BLaER1 treated with 17β-estradiol and CSF1 and Interleukin-3, amounts not matched to agents 10 nM and 100 nM (cell line): ENCODE measurements around the gene BCCIP.

Source experiments
- H3K27ac ChIP-seq, 11 experiments: shearing (Covaris generic); formaldehyde crosslinking; 2 replicates each; pipeline ENCODE4 v1.8.1; 2022
- H3K27me3 ChIP-seq, 11 experiments: shearing (Covaris generic); formaldehyde crosslinking; 2 replicates each; pipeline ENCODE4 v1.8.1; 2022
- H3K36me3 ChIP-seq, 11 experiments: shearing (Covaris generic); formaldehyde crosslinking; 2 replicates each; pipeline ENCODE4 v1.8.1; 2022
- H3K4me1 ChIP-seq, 10 experiments: shearing (Covaris generic); formaldehyde crosslinking; 2 replicates each; pipeline ENCODE4 v1.8.1; 2022
- H3K4me2 ChIP-seq, 11 experiments: shearing (Covaris generic); formaldehyde crosslinking; 2 replicates each; pipeline ENCODE4 v1.8.1; 2022
- H3K4me3 ChIP-seq, 10 experiments: shearing (Covaris generic); formaldehyde crosslinking; 2 replicates each; pipeline ENCODE4 v1.8.1; 2022
- H3K9ac ChIP-seq, 11 experiments: shearing (Covaris generic); formaldehyde crosslinking; 2 replicates each; pipeline ENCODE4 v1.8.1; 2022
- H3K9me3 ChIP-seq, 11 experiments: shearing (Covaris generic); formaldehyde crosslinking; replicated peaks in 1 of 11; 2 replicates each; pipeline ENCODE4 v1.8.1; 2022
- H4K20me1 ChIP-seq, 11 experiments: shearing (Covaris generic); formaldehyde crosslinking; 2 replicates each; pipeline ENCODE4 v1.8.1; 2022
- Cebpa-rat ChIP-seq, 11 experiments: shearing (Covaris generic); IDR thresholded peaks; 2 replicates each; pipeline ENCODE4 v1.8.1; 2022

The BCCIP gene

GRCh38 chr10:125852487-125852886, 29.1 kb downstream of the BCCIP start:
- Histone ChIP-seq H3K4me3 (no peak overlapping the region), H3K4me1 (no peaks in the 10 kb centered on the region), H3K4me2 (no peak overlapping the region), H3K36me3 (peaks cover 59 to 97% (median 76%) of the 10 kb centered on the region in 11 experiments), H3K27me3 (no peaks in the 10 kb centered on the region), H3K9ac (no peak overlapping the region), H4K20me1 (peaks cover 0 to 3% (median 0%) of the 10 kb centered on the region in 11 experiments; a peak in 1 of 22 replicates), H3K27ac (no peak overlapping the region), H3K9me3 (no peaks in the 10 kb centered on the region)
- TF ChIP-seq Cebpa-rat (IDR thresholded peaks at IDR 0.05) = no peak

GRCh38 chr10:125857185-125857760, 33.9 kb downstream of the BCCIP start:
- H3K27me3 ChIP-seq = no peaks in the 10 kb centered on the region
- no peak for TF ChIP-seq Cebpa-rat (IDR thresholded peaks at IDR 0.05)

GRCh38 chr10:125859128-125859817, 35.9 kb downstream of the BCCIP start:
- H3K9me3 ChIP-seq = no peaks in the 10 kb centered on the region
- no peaks in the 10 kb centered on the region for H4K20me1 ChIP-seq
- no peak overlapping the region for H3K27ac ChIP-seq
- H3K9ac ChIP-seq = no peak overlapping the region
- H3K36me3 ChIP-seq = peaks cover 21 to 91% (median 41%) of the 10 kb centered on the region in 11 experiments
- peaks cover 0 to 21% (median 5%) of the 10 kb centered on the region in 10 experiments; a peak in 10 of 20 replicates for H3K4me1 ChIP-seq
- no peaks in the 10 kb centered on the region for H3K27me3 ChIP-seq
- no peak overlapping the region for H3K4me2 ChIP-seq
- TF ChIP-seq Cebpa-rat (IDR thresholded peaks at IDR 0.05) = no peak
- no peak overlapping the region for H3K4me3 ChIP-seq

More at GRCh38 chr10:125857185-125857760, 33.9 kb downstream of the BCCIP start:
- H3K27ac ChIP-seq = no peak overlapping the region
- no peak overlapping the region for H3K4me3 ChIP-seq
- no peak overlapping the region for H3K4me2 ChIP-seq
- H3K9me3 ChIP-seq = no peaks in the 10 kb centered on the region
- H3K36me3 ChIP-seq = peaks cover 24 to 92% (median 47%) of the 10 kb centered on the region in 11 experiments
- no peak overlapping the region for H3K9ac ChIP-seq
- no peaks in the 10 kb centered on the region for H4K20me1 ChIP-seq
- peaks cover 0 to 18% (median 2%) of the 10 kb centered on the region in 10 experiments; a peak in 9 of 20 replicates for H3K4me1 ChIP-seq

GRCh38 chr10:125865120-125865519, 41.8 kb downstream of the BCCIP start:
- TF ChIP-seq Cebpa-rat (IDR thresholded peaks at IDR 0.05) = no peak
- Histone ChIP-seq H3K27me3 (no peaks in the 10 kb centered on the region), H3K4me3 (no peak overlapping the region), H3K9me3 (no peaks in the 10 kb centered on the region), H3K4me2 (peak overlapping the region in 8 of 11 experiments; percentile 12 to 70 (median 55); a peak in 14 of 22 replicates), H3K4me1 (peaks cover 0 to 26% (median 21%) of the 10 kb centered on the region in 10 experiments; a peak in 15 of 20 replicates), H4K20me1 (peaks cover 0 to 9% (median 0%) of the 10 kb centered on the region in 11 experiments; a peak in 4 of 22 replicates), H3K36me3 (peaks cover 15 to 64% (median 31%) of the 10 kb centered on the region in 11 experiments), H3K9ac (0 out of 22 replicates have a peak overlapping the region, but pooled peaks of 1 of the 11 experiments have one; percentile 7), H3K27ac (no peak overlapping the region)

GRCh38 chr10:125866421-125867029, 43.2 kb downstream of the BCCIP start:
- H3K27me3 ChIP-seq = no peaks in the 10 kb centered on the region
- no peak for TF ChIP-seq Cebpa-rat (IDR thresholded peaks at IDR 0.05)
- no peak overlapping the region for H3K9ac ChIP-seq
- no peak overlapping the region for H3K4me3 ChIP-seq
- peaks cover 0 to 26% (median 21%) of the 10 kb centered on the region in 10 experiments; a peak in 15 of 20 replicates for H3K4me1 ChIP-seq
- H3K9me3 ChIP-seq = no peaks in the 10 kb centered on the region
- no peak overlapping the region for H3K27ac ChIP-seq
- H3K4me2 ChIP-seq = no peak overlapping the region
- peaks cover 0 to 9% (median 0%) of the 10 kb centered on the region in 11 experiments; a peak in 4 of 22 replicates for H4K20me1 ChIP-seq
- peaks cover 15 to 58% (median 25%) of the 10 kb centered on the region in 11 experiments for H3K36me3 ChIP-seq

- Histone ChIP-seq H3K4me1 (peaks cover 0 to 26% (median 21%) of the 10 kb centered on the region in 10 experiments; a peak in 15 of 20 replicates), H3K4me2 (no peak overlapping the region), H3K4me3 (no peak overlapping the region), H3K36me3 (peaks cover 16 to 51% (median 26%) of the 10 kb centered on the region in 11 experiments), H3K27me3 (no peaks in the 10 kb centered on the region), H4K20me1 (peaks cover 0 to 9% (median 0%) of the 10 kb centered on the region in 11 experiments; a peak in 4 of 22 replicates), H3K9me3 (no peaks in the 10 kb centered on the region), H3K9ac (no peak overlapping the region), H3K27ac (no peak overlapping the region)
- no peak for TF ChIP-seq Cebpa-rat (IDR thresholded peaks at IDR 0.05)
Measured at GRCh38 chr10:125868372-125868975, 45.1 kb downstream of the BCCIP start.

GRCh38 chr10:125871338-125871737, 48.0 kb downstream of the BCCIP start:
- Histone ChIP-seq H3K9ac (no peak overlapping the region), H3K9me3 (peaks cover 15 to 22% (median 18%) of the 10 kb centered on the region in 11 experiments), H3K4me3 (no peak overlapping the region), H3K27me3 (no peaks in the 10 kb centered on the region), H3K4me1 (peaks cover 0 to under 1% (median 0%) of the 10 kb centered on the region in 10 experiments; a peak in 3 of 20 replicates), H3K4me2 (no peak overlapping the region), H3K36me3 (peaks cover 25 to 54% (median 31%) of the 10 kb centered on the region in 11 experiments), H3K27ac (no peak overlapping the region), H4K20me1 (peaks cover 0 to 9% (median 0%) of the 10 kb centered on the region in 11 experiments; a peak in 2 of 22 replicates)
- no peak for TF ChIP-seq Cebpa-rat (IDR thresholded peaks at IDR 0.05)

- no peak for TF ChIP-seq Cebpa-rat (IDR thresholded peaks at IDR 0.05)
- Histone ChIP-seq H3K4me1 (no peaks in the 10 kb centered on the region), H3K9ac (no peak overlapping the region), H3K4me2 (no peak overlapping the region), H3K36me3 (peaks cover 56 to 94% (median 73%) of the 10 kb centered on the region in 11 experiments), H3K4me3 (no peak overlapping the region), H3K27me3 (no peaks in the 10 kb centered on the region), H3K9me3 (peaks cover 44 to 51% (median 48%) of the 10 kb centered on the region in 11 experiments), H3K27ac (no peak overlapping the region), H4K20me1 (peaks cover 0 to 26% (median 0%) of the 10 kb centered on the region in 11 experiments; a peak in 5 of 22 replicates)
Measured at GRCh38 chr10:125878957-125879835, 55.9 kb downstream of the BCCIP start.
